GM21515 (cell line): Measurements from ENCODE around the gene ICE1.
"Not testable (repeated sequence)": the region's sequence is repeated elsewhere in the genome, so short reads cannot be mapped to it uniquely, and the experiment has no call there.

ENCODE experiments used
- ATAC-seq: cut with Tn5 transposase; IDR thresholded peaks from one replicate; pipeline ENCODE4 v1.9.1; 2021; ENCODE audit not compliant: unreplicated experiment

The ICE1 gene

GRCh38 chr5:5436203-5436760, 13.8 kb downstream of the ICE1 start:
- ATAC-seq: no peak

GRCh38 chr5:5437227-5438172, 15.0 kb downstream of the ICE1 start:
- ATAC-seq: no peak

- no peak for ATAC-seq
These were observed 29.4 kb downstream of the ICE1 start for GRCh38 chr5:5451863-5452262.

- no peak for ATAC-seq
These were observed 30.7 kb downstream of the ICE1 start for GRCh38 chr5:5453131-5453530.

- no peak for ATAC-seq
These were observed 31.9 kb downstream of the ICE1 start for GRCh38 chr5:5454391-5454790.

- no peak for ATAC-seq
These were observed 34.4 kb downstream of the ICE1 start for GRCh38 chr5:5456858-5457257.

GRCh38 chr5:5460311-5460710, 37.8 kb downstream of the ICE1 start:
- no peak for ATAC-seq

- ATAC-seq: no peak
These were observed 38.5 kb downstream of the ICE1 start for GRCh38 chr5:5461012-5461411.

GRCh38 chr5:5464036-5464715, 41.7 kb downstream of the ICE1 start:
- no peak for ATAC-seq

GRCh38 chr5:5466227-5466626, 43.8 kb downstream of the ICE1 start:
- no peak for ATAC-seq

- ATAC-seq: no peak
These were observed 45.3 kb downstream of the ICE1 start for GRCh38 chr5:5467737-5468136.

- ATAC-seq: no peak
These were observed 48.5 kb downstream of the ICE1 start for GRCh38 chr5:5470933-5471332.

GRCh38 chr5:5473226-5473625, 50.7 kb downstream of the ICE1 start:
- no peak for ATAC-seq

GRCh38 chr5:5474961-5475360, 52.5 kb downstream of the ICE1 start:
- ATAC-seq: no peak

- ATAC-seq: no peak
These were observed 53.5 kb downstream of the ICE1 start for GRCh38 chr5:5475975-5476374.

GRCh38 chr5:5479578-5479977, 57.1 kb downstream of the ICE1 start:
- ATAC-seq: not testable (repeated sequence)

GRCh38 chr5:5480481-5481111, 58.1 kb downstream of the ICE1 start:
- no peak for ATAC-seq

GRCh38 chr5:5481206-5481605, 58.7 kb downstream of the ICE1 start:
- peak; percentile 73 for ATAC-seq

- no peak for ATAC-seq
These were observed 59.2 kb downstream of the ICE1 start for GRCh38 chr5:5481633-5482032.

- no peak for ATAC-seq
These were observed 60.9 kb downstream of the ICE1 start for GRCh38 chr5:5483350-5483749.

- ATAC-seq: no peak
These were observed 61.6 kb downstream of the ICE1 start for GRCh38 chr5:5483880-5484598.
